ENCODE results near the gene UROD. TPM values are rescaled to one million over a fixed set of nuclear protein-coding genes. Genes with fewer than 3 reads are reported as not detected.
"Not testable (repeated sequence)": the region's sequence is repeated elsewhere in the genome, so short reads cannot be mapped to it uniquely, and the experiment has no call there.

The UROD gene
- 70.5 TPM for polyA plus RNA-seq (2013, experiment 1 of 2)
- 57.5 TPM for polyA plus RNA-seq (2013, experiment 2 of 2)

GRCh38 chr1:45011837-45012638 is at the start of gene UROD:
TSS of gene UROD (plus strand) at chr1:45012254. CDS start at chr1:45012266, 12 bp downstream.
- Histone ChIP-seq H3K4me1 (ENCODE audit: insufficient read depth, low read length) (peaks cover 5% of the 10 kb centered on the region), H3K9ac (ENCODE audit: low read depth, low read length) (peak within 1 kb of the TSS; percentile 64), H3K4me3 (ENCODE audit: low read length) (peak within 1 kb of the TSS; percentile 68), H3K27me3 (ENCODE audit: insufficient read depth, low read length) (no peaks in the 10 kb centered on the region), H3K27ac (ENCODE audit: low read depth, low read length) (peak within 1 kb of the TSS; percentile 27; the same call in 1 of the 2 replicates), H3K36me3 (ENCODE audit: insufficient read depth, low read length) (peaks cover 43% of the 10 kb centered on the region), H3K9me3 (ENCODE audit: insufficient read depth, low read depth, low read length) (no peaks in the 10 kb centered on the region)
- WGBS, result 4% methylated on average over 21 of the region's 21 CpGs

- Histone ChIP-seq H3K9me3 (ENCODE audit: insufficient read depth, low read depth, low read length) (no peaks in the 10 kb centered on the region), H3K36me3 (ENCODE audit: insufficient read depth, low read length) (peaks cover 4% of the 10 kb centered on the region; the same call in 1 of the 2 replicates), H3K9ac (ENCODE audit: low read depth, low read length) (no peak overlapping the region), H3K4me3 (ENCODE audit: low read length) (no peak overlapping the region), H3K27ac (ENCODE audit: low read depth, low read length) (no peak overlapping the region), H3K4me1 (ENCODE audit: insufficient read depth, low read length) (no peaks in the 10 kb centered on the region), H3K27me3 (ENCODE audit: insufficient read depth, low read length) (no peaks in the 10 kb centered on the region)
- WGBS, result 92% methylated on average over 3 of the region's 3 CpGs
Observed at GRCh38 chr1:44962729-44963128, 49.3 kb upstream of the UROD start.

GRCh38 chr1:44964396-44964795 is 47.7 kb upstream of the UROD start:
- H3K27me3 ChIP-seq (ENCODE audit: insufficient read depth, low read length), result no peaks in the 10 kb centered on the region
- no peaks in the 10 kb centered on the region for H3K4me1 ChIP-seq (ENCODE audit: insufficient read depth, low read length)
- H3K4me3 ChIP-seq (ENCODE audit: low read length), result no peak overlapping the region
- 0 out of 2 replicates have a peak, but pooled peaks cover 3% of the 10 kb centered on the region for H3K36me3 ChIP-seq (ENCODE audit: insufficient read depth, low read length)
- no peaks in the 10 kb centered on the region for H3K9me3 ChIP-seq (ENCODE audit: insufficient read depth, low read depth, low read length)
- H3K27ac ChIP-seq (ENCODE audit: low read depth, low read length), result no peak overlapping the region
- no peak overlapping the region for H3K9ac ChIP-seq (ENCODE audit: low read depth, low read length)
- 100% methylated on average over 1 of the region's 1 CpG for WGBS

- H3K27ac ChIP-seq (ENCODE audit: low read depth, low read length), result no peak overlapping the region
- no peak overlapping the region for H3K9ac ChIP-seq (ENCODE audit: low read depth, low read length)
- no peak overlapping the region for H3K4me3 ChIP-seq (ENCODE audit: low read length)
- H3K36me3 ChIP-seq (ENCODE audit: insufficient read depth, low read length), result peaks cover 14% of the 10 kb centered on the region; the same call in 1 of the 2 replicates
- no peaks in the 10 kb centered on the region for H3K27me3 ChIP-seq (ENCODE audit: insufficient read depth, low read length)
- H3K4me1 ChIP-seq (ENCODE audit: insufficient read depth, low read length), result no peaks in the 10 kb centered on the region
- WGBS, result 91% methylated on average over 4 of the region's 4 CpGs
- no peaks in the 10 kb centered on the region for H3K9me3 ChIP-seq (ENCODE audit: insufficient read depth, low read depth, low read length)
Observed at GRCh38 chr1:44970317-44970716, 41.7 kb upstream of the UROD start.

- H3K4me1 ChIP-seq (ENCODE audit: insufficient read depth, low read length), result no peaks in the 10 kb centered on the region
- H3K27ac ChIP-seq (ENCODE audit: low read depth, low read length), result no peak overlapping the region
- H3K9ac ChIP-seq (ENCODE audit: low read depth, low read length), result no peak overlapping the region
- no peaks in the 10 kb centered on the region for H3K27me3 ChIP-seq (ENCODE audit: insufficient read depth, low read length)
- no peak overlapping the region for H3K4me3 ChIP-seq (ENCODE audit: low read length)
- WGBS, result 88% methylated on average over 1 of the region's 1 CpG
- peaks cover 7% of the 10 kb centered on the region; the same call in 1 of the 2 replicates for H3K9me3 ChIP-seq (ENCODE audit: insufficient read depth, low read depth, low read length)
- H3K36me3 ChIP-seq (ENCODE audit: insufficient read depth, low read length), result peaks cover 47% of the 10 kb centered on the region
Observed at GRCh38 chr1:44973645-44974044, 38.4 kb upstream of the UROD start.

GRCh38 chr1:44976252-44976651 is 35.8 kb upstream of the UROD start:
- H3K36me3 ChIP-seq (ENCODE audit: insufficient read depth, low read length), result peaks cover 64% of the 10 kb centered on the region
- no peak overlapping the region for H3K4me3 ChIP-seq (ENCODE audit: low read length)
- peaks cover 7% of the 10 kb centered on the region; the same call in 1 of the 2 replicates for H3K9me3 ChIP-seq (ENCODE audit: insufficient read depth, low read depth, low read length)
- H3K9ac ChIP-seq (ENCODE audit: low read depth, low read length), result no peak overlapping the region
- WGBS, result 100% methylated on average over 2 of the region's 2 CpGs
- no peaks in the 10 kb centered on the region for H3K27me3 ChIP-seq (ENCODE audit: insufficient read depth, low read length)
- no peaks in the 10 kb centered on the region for H3K4me1 ChIP-seq (ENCODE audit: insufficient read depth, low read length)
- no peak overlapping the region for H3K27ac ChIP-seq (ENCODE audit: low read depth, low read length)

GRCh38 chr1:44977372-44977771 is 34.7 kb upstream of the UROD start:
- not testable (repeated sequence) for H3K27ac ChIP-seq (ENCODE audit: low read depth, low read length); H3K9ac ChIP-seq (ENCODE audit: low read depth, low read length); H3K4me3 ChIP-seq (ENCODE audit: low read length); H3K4me1 ChIP-seq (ENCODE audit: insufficient read depth, low read length); H3K27me3 ChIP-seq (ENCODE audit: insufficient read depth, low read length); H3K9me3 ChIP-seq (ENCODE audit: insufficient read depth, low read depth, low read length)
- WGBS, result 92% methylated on average over 4 of the region's 4 CpGs
- peaks cover 65% of the 10 kb centered on the region for H3K36me3 ChIP-seq (ENCODE audit: insufficient read depth, low read length)

- no peaks in the 10 kb centered on the region for H3K9me3 ChIP-seq (ENCODE audit: insufficient read depth, low read depth, low read length)
- H3K27me3 ChIP-seq (ENCODE audit: insufficient read depth, low read length), result no peaks in the 10 kb centered on the region; the same call in 1 of the 2 replicates
- peak overlapping the region; percentile 91 for H3K4me3 ChIP-seq (ENCODE audit: low read length)
- peak overlapping the region; percentile 63 for H3K9ac ChIP-seq (ENCODE audit: low read depth, low read length)
- H3K4me1 ChIP-seq (ENCODE audit: insufficient read depth, low read length), result no peaks in the 10 kb centered on the region; the same call in 1 of the 2 replicates
- 19% methylated on average over 19 of the region's 19 CpGs for WGBS
- H3K36me3 ChIP-seq (ENCODE audit: insufficient read depth, low read length), result peaks cover 5% of the 10 kb centered on the region
- H3K27ac ChIP-seq (ENCODE audit: low read depth, low read length), result no peak overlapping the region
Observed at GRCh38 chr1:44985747-44986359, 26.2 kb upstream of the UROD start.

- Histone ChIP-seq H3K9ac (ENCODE audit: low read depth, low read length) (no peak overlapping the region), H3K4me3 (ENCODE audit: low read length) (no peak overlapping the region), H3K27ac (ENCODE audit: low read depth, low read length) (no peak overlapping the region), H3K4me1 (ENCODE audit: insufficient read depth, low read length) (no peaks in the 10 kb centered on the region; the same call in 1 of the 2 replicates), H3K27me3 (ENCODE audit: insufficient read depth, low read length) (no peaks in the 10 kb centered on the region; the same call in 1 of the 2 replicates), H3K9me3 (ENCODE audit: insufficient read depth, low read depth, low read length) (no peaks in the 10 kb centered on the region), H3K36me3 (ENCODE audit: insufficient read depth, low read length) (no peaks in the 10 kb centered on the region)
- WGBS, result 94% methylated on average over 23 of the region's 24 CpGs
Observed at GRCh38 chr1:44988531-44989156, 23.4 kb upstream of the UROD start.

GRCh38 chr1:44994309-44994898 is 17.6 kb upstream of the UROD start:
- H3K9me3 ChIP-seq (ENCODE audit: insufficient read depth, low read depth, low read length), result no peaks in the 10 kb centered on the region
- H3K4me3 ChIP-seq (ENCODE audit: low read length), result no peak overlapping the region
- WGBS, result 86% methylated on average over 6 of the region's 7 CpGs
- no peak overlapping the region for H3K27ac ChIP-seq (ENCODE audit: low read depth, low read length)
- H3K27me3 ChIP-seq (ENCODE audit: insufficient read depth, low read length), result no peaks in the 10 kb centered on the region
- H3K4me1 ChIP-seq (ENCODE audit: insufficient read depth, low read length), result no peaks in the 10 kb centered on the region
- H3K36me3 ChIP-seq (ENCODE audit: insufficient read depth, low read length), result no peaks in the 10 kb centered on the region
- no peak overlapping the region for H3K9ac ChIP-seq (ENCODE audit: low read depth, low read length)
